Kidney capillary endothelial cell (primary cell): Measurements from ENCODE around the gene DMRTB1.
"Not testable (repeated sequence)": the region's sequence is repeated elsewhere in the genome, so short reads cannot be mapped to it uniquely, and the experiment has no call there.

Experiments used
- DNase-seq: peaks from one replicate; pipeline ENCODE4 v3.0.0-alpha.2; 2018; ENCODE audit warnings: low spot score

The DMRTB1 gene

GRCh38 chr1:53459321-53460175 lies at the start of gene DMRTB1:
Gene DMRTB1 (plus strand): TSS chr1:53459399. CDS start chr1:53459454, 55 bp downstream.
- DNase-seq: no peak

- no peak for DNase-seq
These were observed 49.5 kb upstream of the DMRTB1 start for GRCh38 chr1:53409695-53410094.

DNA sequence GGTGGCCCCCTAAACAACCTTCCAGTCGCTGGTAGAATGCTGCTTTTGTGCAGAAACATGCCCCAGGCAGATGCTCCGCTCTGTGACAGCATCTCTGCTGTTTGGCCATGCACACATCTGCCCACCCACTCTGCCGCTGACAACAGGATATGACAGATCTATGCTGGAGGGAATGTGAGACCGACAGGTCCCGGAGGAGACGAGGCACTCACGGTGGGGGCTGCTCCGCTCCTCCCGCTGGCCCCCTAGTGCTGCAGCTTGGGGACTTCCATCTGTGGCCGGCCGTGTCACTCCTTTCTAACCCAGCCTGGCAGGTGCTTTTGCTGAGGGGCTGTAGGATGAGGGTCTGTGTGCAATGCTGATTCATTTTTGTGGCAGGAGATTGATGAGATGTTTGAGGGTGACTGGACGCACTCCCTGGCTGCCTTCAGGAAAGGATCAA lies 49.1 kb upstream of the DMRTB1 start:
- DNase-seq: no peak

DNA sequence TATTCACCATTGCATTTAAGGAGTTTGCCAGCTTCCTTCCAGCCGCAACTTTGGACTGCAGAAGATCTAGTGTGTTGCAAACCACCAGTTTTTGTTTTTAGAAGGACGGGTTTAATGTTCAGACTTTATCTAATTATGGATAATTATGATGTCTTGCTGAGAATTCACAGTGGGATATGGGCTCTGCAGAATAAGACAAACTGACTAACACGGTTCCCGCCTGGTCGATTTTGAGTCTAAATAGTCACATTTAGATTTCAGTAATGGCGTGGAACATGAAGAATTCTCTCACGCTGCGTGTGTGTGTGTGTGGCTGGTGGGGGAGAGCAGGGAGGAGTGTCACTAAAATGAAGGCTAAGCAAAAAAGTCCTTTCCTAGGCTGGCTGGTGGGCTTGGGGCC lies 48.5 kb upstream of the DMRTB1 start:
- no peak for DNase-seq

GRCh38 chr1:53411541-53412152 lies 47.6 kb upstream of the DMRTB1 start:
- DNase-seq: no peak

GRCh38 chr1:53412285-53413174 lies 46.7 kb upstream of the DMRTB1 start:
- no peak for DNase-seq

DNA sequence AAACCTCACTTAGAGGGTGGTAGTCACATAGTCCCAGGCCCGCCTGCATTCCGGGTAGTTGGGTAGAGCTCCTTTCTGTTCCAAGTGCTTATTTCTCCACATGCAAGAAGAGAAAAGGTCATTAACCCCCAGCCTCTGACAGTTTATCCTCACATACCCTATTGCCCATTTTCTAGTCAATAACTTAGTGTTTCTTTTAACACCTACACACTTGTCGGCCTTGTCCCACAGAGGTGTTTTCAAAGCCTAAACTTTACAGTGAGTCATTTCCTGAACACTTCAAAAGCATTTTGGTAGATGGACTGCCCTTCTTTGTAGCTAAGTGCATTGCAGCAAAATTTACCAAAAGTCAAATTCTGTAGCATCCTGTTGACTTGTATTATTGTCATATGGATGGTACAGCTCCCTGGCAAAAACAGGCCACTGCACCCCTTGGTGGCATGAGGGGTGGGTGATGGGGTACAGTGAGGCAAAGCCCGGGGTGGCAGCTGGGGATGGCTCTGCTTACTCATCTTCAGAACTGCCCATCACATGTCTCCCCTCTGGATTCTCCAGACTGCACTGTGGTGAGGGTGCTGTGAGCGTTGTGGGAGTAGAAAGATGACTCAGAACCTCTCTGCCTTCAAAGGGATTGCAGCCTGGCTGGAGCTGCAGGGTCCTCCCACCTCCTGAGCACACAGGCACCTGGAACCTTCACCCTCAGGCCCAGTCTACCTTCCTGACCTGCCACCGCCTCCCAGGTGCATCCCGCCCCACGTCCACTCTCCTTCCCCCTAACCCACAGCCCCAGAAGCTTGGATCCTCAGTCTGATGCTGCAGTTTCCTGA lies 45.8 kb upstream of the DMRTB1 start:
- no peak for DNase-seq

DNA sequence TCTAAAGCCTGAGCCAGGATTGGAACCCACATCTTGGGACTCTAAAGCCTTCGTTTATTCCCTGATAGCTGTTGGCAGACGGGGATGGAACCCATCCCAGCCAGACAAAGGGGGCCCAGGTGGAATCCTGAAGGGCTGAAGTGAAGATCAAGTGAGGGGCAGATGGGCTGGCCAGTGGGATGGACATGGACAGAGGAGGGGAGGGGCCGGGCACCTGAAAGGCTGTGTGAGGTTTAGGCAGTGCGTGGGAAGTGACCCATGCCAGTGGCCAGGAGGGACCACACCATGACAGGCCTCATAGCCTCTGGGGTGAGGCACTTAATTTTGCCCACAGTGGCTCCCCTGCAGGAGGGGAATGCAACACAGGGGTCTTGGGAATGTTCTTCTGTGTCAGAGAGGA lies 44.6 kb upstream of the DMRTB1 start:
- no peak for DNase-seq

- no peak for DNase-seq
These were observed 43.8 kb upstream of the DMRTB1 start for GRCh38 chr1:53415432-53415831.

DNA sequence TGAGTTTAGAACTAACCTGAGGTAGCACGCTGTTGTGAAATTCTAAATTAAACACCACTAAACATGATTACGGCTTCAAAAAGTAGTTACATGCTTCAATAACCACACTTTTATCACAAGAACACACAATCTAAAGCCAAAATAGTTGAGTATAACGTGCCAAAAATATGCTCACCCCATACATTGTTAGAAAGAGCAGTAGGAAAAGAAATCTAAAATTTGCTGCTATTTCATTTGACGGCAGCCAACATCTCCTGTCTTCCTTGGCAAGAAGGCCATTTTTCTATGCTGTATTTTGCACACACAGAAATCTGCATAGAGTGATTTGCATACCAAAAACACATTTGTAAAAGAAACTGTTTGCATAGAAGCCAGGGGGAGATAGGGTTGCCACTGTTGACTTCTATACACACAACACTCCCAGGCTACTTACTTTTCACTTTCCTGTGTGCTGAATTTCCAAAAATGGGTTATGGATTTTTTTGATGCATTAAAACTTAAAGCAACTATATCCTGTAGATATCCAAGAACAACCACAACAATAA lies 42.9 kb upstream of the DMRTB1 start:
- DNase-seq: no peak

DNA sequence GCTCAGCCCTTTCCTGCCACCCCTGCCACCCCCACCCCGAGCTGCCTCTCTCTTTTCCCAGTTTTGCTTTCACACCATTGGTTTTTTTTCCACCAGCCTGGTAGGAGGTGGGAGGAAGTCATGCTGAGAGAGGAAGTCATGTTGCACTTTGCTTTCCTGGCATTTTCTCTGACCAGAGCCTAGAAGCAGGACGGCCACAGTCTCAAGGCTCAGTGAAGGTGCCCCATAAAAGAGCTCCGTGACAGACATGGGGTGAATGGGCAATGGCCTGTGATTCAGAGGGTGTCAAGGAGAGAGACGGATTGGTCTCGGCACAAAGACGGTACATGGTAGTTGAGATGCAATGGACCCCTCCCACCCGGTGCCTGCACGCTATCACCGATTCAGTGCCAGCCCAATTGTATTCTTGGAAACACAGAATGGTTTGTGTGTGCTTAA lies 42.1 kb upstream of the DMRTB1 start:
- DNase-seq: no peak

GRCh38 chr1:53419034-53419433 lies 40.2 kb upstream of the DMRTB1 start:
- no peak for DNase-seq

- DNase-seq: no peak
These were observed 38.9 kb upstream of the DMRTB1 start for GRCh38 chr1:53420341-53420740.

GRCh38 chr1:53421208-53421607 lies 38.0 kb upstream of the DMRTB1 start:
- DNase-seq: no peak

DNA sequence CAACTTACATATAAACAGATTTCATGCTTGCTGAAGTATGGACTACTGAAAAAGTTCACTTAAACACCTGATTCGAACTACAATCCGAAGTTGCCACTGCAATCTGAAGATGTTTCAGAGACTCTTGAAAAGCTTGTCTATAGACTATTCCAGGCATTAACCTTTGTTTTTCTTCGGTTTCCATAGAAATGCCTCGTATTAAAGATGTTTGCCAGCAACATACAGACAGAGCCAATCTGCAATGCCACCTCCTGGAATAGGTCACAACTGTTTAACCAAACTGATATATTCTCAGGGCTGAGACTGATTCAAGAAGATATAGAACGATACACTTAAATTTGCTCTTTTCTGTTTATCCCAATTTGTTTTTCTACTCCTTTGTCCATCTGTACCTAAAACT lies 28.9 kb upstream of the DMRTB1 start:
- no peak for DNase-seq

DNA sequence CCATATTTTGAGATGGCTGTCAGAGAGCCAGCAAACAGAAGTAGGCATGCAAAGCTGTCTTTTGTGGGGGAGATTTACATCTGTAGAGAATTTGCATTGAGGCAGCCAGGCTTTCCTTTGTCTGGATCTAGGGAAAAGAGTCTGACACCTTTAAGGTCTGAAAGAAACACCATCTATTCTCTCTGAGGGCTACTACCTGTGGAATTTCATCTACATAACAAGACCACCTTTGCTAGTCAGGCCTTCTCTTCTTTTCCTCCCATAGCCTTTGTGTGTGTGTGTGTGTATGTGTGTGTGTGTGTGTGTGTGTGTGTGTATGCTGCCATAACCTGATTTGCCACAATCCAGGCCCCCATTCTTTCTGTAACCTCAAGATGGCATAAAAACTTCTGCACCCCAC lies 28.4 kb upstream of the DMRTB1 start:
- no peak for DNase-seq

- DNase-seq: no peak
These were observed 28.0 kb upstream of the DMRTB1 start for GRCh38 chr1:53431244-53431643.

DNA sequence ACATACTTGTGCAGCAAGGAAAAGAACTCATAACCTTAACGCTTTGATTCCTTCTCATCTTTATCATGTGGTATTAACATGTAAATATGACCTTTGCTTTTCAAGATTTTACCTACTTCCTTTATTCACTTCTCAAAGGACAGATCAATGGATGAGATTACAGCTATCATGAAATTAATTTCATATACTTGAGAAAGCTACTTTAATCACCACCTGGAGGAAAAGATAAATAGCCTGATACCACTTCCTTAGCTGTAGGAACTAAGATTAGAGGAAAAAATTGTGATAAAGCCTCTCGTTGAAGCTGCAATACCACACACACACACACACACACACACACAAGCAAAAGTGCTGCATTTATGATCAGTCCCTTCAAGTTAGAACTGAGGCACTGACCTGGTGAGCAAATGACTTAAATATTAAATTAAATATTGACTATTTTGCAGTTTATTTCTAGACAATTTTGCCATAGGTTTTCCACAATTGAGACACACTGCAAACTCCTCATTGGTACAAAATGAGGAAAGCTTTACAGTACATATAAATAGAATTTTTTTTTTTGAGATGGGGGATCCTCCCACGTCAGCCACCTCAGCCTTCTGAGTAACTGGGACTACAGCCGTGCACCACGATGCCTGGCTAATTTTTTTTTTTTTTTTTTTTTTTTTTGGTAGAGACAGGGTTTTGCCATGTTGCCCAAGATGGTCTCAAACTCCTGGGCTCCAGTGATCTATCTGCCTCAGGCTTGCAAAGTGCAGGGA lies 27.2 kb upstream of the DMRTB1 start:
- no peak for DNase-seq

GRCh38 chr1:53432611-53433010 lies 26.6 kb upstream of the DMRTB1 start:
- no peak for DNase-seq

- not testable (repeated sequence) for DNase-seq
These were observed 24.7 kb upstream of the DMRTB1 start for GRCh38 chr1:53434405-53435007.
